ENCODE results near the gene SYCP1. TPM values are rescaled to one million over a fixed set of nuclear protein-coding genes. Genes with fewer than 3 reads are reported as not detected.

SYCP1 gene
- total RNA-seq, 2 donors from 2014 or later, result not detected

DNA sequence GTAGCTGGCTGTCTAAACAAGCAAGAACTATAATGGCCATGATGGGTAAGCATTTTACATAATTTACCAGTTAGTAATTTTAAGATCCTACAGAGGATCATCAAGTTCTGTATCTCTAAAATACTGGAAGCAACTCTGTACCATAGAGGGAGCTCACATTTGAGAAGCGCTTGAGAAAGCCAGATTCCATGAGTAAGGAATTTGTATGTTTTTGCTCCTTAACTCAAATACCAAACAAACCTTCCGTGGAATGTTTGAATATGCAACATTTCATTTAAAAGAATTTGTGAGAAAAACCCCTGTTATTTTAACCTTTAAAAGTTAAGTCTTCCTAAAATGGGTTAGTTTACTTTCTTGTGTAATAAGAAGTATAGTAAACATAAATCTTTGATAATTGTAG, 176.9 kb downstream of the SYCP1 start:
- no peak overlapping the region for H3K27ac ChIP-seq
- DNase-seq (no peak), ATAC-seq (no peak)
- no peaks in the 10 kb centered on the region for H3K9me3 ChIP-seq
- H3K27me3 ChIP-seq, result no peaks in the 10 kb centered on the region
- intact Hi-C loops (cut with DNase I), result no loop called here
- 68 to 73% methylated on average over 2 of the region's 2 CpGs for WGBS, 2 donors
- H3K4me3 ChIP-seq, result no peak overlapping the region
- H3K36me3 ChIP-seq (replicated peaks in 1 of 2; ENCODE audit: insufficient read depth in 1 of 2, low read depth in 2 of 2), result no peaks in the 10 kb centered on the region
- no peak for TF ChIP-seq POLR2A (IDR thresholded peaks at IDR 0.05)
- TF ChIP-seq, protein P1, sequence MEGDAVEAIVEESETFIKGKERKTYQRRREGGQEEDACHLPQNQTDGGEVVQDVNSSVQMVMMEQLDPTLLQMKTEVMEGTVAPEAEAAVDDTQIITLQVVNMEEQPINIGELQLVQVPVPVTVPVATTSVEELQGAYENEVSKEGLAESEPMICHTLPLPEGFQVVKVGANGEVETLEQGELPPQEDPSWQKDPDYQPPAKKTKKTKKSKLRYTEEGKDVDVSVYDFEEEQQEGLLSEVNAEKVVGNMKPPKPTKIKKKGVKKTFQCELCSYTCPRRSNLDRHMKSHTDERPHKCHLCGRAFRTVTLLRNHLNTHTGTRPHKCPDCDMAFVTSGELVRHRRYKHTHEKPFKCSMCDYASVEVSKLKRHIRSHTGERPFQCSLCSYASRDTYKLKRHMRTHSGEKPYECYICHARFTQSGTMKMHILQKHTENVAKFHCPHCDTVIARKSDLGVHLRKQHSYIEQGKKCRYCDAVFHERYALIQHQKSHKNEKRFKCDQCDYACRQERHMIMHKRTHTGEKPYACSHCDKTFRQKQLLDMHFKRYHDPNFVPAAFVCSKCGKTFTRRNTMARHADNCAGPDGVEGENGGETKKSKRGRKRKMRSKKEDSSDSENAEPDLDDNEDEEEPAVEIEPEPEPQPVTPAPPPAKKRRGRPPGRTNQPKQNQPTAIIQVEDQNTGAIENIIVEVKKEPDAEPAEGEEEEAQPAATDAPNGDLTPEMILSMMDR (IDR thresholded peaks at IDR 0.05), result no peak
- H3K4me1 ChIP-seq, result no peaks in the 10 kb centered on the region

DNA sequence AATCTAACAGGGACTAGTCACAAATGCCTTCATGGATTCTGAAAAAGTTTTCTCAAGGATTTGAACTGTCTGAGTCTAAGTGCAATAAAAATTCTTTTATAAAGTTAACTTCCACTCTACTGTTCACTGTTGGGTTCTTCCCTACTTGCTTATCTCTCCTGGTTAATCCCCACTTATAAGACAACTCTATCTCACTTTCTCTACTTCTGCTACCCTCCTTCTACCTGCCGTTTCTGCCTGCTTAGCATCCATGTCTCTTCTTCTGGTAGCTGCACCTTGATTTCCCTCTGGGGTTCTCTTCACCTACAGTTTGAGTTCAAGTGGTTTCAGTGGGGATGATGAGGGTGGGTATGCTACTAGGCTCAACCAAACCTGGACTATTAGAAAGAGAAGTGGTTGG, 181.0 kb downstream of the SYCP1 start:
- ATAC-seq (no peak), DNase-seq (no peak)
- H3K9me3 ChIP-seq, result no peaks in the 10 kb centered on the region
- H3K27ac ChIP-seq, result no peak overlapping the region
- no peaks in the 10 kb centered on the region for H3K27me3 ChIP-seq
- no peak overlapping the region for H3K4me3 ChIP-seq
- no peaks in the 10 kb centered on the region for H3K36me3 ChIP-seq (replicated peaks in 1 of 2; ENCODE audit: insufficient read depth in 1 of 2, low read depth in 2 of 2)
- intact Hi-C loops (cut with DNase I), result no loop called here
- H3K4me1 ChIP-seq, result peaks cover 18% of the 10 kb centered on the region
- WGBS, 2 donors, result 86 to 95% methylated on average over 1 of the region's 1 CpG
- TF ChIP-seq POLR2A (IDR thresholded peaks at IDR 0.05), result no peak
- TF ChIP-seq, protein P1 (IDR thresholded peaks at IDR 0.05), result no peak

DNA sequence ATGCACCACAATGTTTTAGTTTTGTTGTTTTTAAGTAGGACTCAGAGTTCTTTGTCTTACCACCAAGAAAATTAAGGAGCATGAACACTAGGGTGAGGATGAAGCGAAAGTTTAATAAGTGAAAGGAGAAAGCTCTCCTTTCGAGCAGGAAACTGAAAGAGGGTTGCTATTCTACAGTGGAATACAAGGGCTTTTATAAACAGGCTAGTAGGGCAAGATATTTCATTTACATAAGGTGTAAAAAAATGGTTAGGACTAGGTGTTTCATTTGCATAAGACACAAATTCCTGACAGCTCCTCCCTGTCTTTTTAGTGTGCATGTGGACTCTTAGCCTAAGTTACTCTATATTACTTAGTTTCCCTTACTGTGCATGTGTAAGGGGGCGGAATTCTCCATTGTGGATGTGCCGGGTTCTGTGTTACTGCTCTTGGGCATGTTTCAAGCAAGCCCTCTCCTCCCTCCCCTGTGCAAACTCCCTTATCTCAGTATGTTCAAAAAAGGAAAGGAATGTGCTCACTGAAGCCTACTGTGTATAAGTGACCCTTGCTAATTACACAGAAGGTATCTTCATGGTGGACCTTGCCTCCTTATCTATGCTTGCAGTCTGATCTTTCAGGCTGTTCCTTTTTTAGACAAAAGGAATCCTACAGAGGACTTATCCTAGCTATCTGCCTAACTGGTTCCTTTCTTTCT, 182.3 kb downstream of the SYCP1 start:
- peaks cover 18% of the 10 kb centered on the region for H3K4me1 ChIP-seq
- no peaks in the 10 kb centered on the region for H3K27me3 ChIP-seq
- intact Hi-C loops (cut with DNase I), result no loop called here
- TF ChIP-seq POLR2A (IDR thresholded peaks at IDR 0.05), result no peak
- TF ChIP-seq, protein P1 (IDR thresholded peaks at IDR 0.05), result no peak
- WGBS, 2 donors, result 50 to 55% methylated on average over 4 of the region's 4 CpGs
- DNase-seq, result no peak
- H3K9me3 ChIP-seq, result no peaks in the 10 kb centered on the region
- ATAC-seq, result no peak
- H3K4me3 ChIP-seq, result no peak overlapping the region
- no peaks in the 10 kb centered on the region for H3K36me3 ChIP-seq (replicated peaks in 1 of 2; ENCODE audit: insufficient read depth in 1 of 2, low read depth in 2 of 2)
- no peak overlapping the region for H3K27ac ChIP-seq

DNA sequence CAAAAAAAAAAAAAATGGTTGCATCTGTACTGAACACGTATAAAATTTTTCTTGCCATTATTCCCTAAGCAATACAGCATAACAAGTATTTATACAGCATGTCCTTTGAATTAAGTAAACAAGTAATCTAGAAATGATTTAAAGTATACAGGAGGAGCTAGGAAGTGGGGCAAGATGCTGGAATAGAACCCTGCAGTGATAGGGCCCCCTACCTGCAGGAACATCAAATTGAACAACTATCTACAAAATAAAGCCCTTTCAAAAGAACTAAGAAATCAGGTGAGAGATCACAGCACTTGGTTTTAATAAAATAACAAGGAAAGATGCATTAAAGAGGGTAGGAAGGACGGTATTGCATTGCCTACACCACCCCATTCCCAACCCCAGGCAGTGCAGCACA, 185.8 kb downstream of the SYCP1 start:
- H3K36me3 ChIP-seq (replicated peaks in 1 of 2; ENCODE audit: insufficient read depth in 1 of 2, low read depth in 2 of 2), result no peaks in the 10 kb centered on the region
- DNase-seq (no peak), ATAC-seq (no peak)
- no peak for TF ChIP-seq POLR2A (IDR thresholded peaks at IDR 0.05)
- TF ChIP-seq, protein P1 (IDR thresholded peaks at IDR 0.05), result no peak
- no peak overlapping the region for H3K27ac ChIP-seq
- H3K27me3 ChIP-seq, result no peaks in the 10 kb centered on the region
- intact Hi-C loops (cut with DNase I), result no loop called here
- no peaks in the 10 kb centered on the region for H3K9me3 ChIP-seq
- H3K4me3 ChIP-seq, result no peak overlapping the region
- 73 to 78% methylated on average over 2 of the region's 2 CpGs for WGBS, 2 donors
- peaks cover 18% of the 10 kb centered on the region for H3K4me1 ChIP-seq

DNA sequence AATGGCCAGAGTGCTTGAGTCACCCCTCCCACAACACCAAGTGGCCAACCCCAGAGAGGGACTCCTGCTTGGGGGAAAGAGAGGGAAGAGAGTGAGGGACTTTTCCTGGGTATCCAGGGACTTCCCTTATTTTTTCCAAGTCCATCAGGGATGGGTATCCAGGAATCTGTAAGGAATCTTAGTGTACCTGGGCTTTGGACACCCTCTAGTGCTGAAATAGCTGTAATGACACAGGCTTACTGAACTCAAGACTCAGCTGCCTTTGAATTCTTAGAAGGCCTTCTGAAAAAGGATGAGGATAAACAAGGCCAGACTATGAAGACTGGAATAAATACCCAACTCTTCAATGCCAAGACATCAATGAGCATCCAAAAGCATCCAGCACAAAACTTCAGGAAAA, 187.0 kb downstream of the SYCP1 start:
- intact Hi-C loops (cut with DNase I), result no loop called here
- H3K27me3 ChIP-seq, result no peaks in the 10 kb centered on the region
- H3K9me3 ChIP-seq, result no peaks in the 10 kb centered on the region
- ATAC-seq (no peak), DNase-seq (no peak)
- no peak overlapping the region for H3K27ac ChIP-seq
- H3K4me3 ChIP-seq, result no peak overlapping the region
- no peaks in the 10 kb centered on the region for H3K36me3 ChIP-seq (replicated peaks in 1 of 2; ENCODE audit: insufficient read depth in 1 of 2, low read depth in 2 of 2)
- TF ChIP-seq, protein P1 (IDR thresholded peaks at IDR 0.05), result peak in 2 of 7 experiments; percentile 16 to 35
- no peak for TF ChIP-seq POLR2A (IDR thresholded peaks at IDR 0.05)
- H3K4me1 ChIP-seq, result peaks cover 18% of the 10 kb centered on the region

All from body of pancreas (tissue), 4 donors.